NCI-H2227 (cell line): ENCODE measurements around the gene KCTD1.

Experiments used
- DNase-seq: peaks from one replicate; lab custom pipeline; 2025; ENCODE audit not compliant: unreplicated experiment; lab: John Stamatoyannopoulos, UW

KCTD1 gene

DNA sequence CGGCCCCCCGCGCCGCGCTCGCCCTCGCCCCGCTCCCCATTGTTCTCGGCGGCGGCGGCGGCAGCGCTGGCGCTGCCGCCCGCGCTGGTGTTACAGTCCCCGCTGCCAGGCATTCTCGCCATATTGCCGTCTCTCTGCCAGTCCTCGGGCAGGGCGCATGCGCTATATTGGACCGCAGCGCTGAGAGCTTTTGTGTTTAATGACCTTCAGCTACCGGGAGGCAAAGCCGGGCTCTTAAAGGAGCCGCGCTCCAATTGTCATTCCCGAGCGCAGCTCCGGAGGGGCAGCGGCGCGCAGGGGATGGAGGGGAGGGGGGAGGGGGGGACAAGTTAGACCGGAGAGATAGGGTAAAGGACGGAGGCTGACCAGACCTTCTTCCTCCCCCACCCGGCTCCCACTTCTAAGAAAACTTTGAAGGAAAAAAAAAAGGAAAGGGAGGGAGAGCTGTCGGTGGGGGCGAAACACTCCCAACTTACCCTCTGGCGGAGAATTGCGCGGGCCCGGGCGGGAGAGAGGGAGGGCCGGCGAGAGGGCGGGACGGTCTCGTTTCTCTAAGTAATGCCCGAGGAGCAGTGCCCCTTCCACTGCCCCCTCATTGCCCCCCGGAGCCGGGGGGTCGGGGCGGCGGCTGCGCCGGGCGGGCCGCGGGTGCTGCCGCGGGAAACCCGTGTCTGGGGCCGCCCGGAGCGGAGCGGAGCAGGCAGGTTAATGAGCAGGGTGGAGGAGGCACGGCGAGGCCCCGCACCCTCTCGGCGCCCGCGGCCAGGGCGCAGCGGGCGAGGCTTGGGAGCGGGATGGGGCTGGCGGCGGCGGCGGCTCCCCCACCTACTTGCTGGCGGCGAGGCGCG lies at the start of gene KCTD1:
TSS of gene KCTD1 (minus strand) at position 139 of the 848 bp plus-strand sequence. CDS start at position 122, 17 bp downstream.
- DNase-seq, result peak; percentile 91

DNA sequence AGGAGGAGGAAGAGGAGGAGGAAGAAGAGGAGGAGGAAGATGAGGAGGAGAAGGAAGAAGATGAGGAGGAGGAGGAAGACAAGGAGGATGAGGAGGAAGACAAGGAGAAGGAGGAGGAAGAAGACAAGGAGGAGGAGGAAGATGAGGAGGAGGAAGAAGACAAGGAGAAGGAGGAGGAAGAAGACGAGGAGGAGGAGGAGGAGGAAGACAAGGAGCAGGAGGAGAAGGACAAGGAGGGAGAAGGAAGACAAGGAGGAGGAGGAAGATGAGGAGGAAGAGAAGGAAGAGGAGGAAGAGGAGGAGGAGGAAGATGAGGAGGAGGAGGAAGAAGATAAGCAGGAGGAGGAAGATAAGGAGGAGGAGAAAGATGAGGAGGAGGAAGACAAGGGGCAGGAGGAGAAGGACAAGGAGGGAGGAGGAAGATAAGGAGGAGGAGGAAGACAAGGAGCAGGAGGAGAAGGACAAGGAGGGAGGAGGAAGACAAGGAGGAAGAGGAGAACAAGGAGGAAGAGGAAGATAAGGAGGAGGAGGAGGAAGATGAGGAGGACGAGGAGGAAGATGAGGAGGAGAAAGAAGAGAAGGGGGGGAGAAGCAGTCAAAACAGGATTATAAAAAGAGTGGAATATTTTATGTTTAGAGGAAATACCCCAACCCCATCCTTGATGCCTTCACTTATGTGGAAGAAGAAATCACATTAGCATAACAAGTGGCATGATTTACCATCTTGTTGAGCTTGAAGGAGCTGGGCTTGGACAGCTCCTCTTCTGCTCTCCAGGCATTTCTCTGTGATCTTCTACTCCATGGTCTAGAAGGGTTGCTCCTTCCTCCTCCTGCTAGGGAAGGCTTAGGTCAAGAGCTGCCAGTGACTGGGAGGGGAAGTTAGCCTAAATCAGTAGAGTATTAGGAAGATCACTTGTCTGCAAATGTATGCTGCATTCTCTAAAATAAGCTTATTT lies 45.3 kb upstream of the KCTD1 start:
- no peak for DNase-seq

DNA sequence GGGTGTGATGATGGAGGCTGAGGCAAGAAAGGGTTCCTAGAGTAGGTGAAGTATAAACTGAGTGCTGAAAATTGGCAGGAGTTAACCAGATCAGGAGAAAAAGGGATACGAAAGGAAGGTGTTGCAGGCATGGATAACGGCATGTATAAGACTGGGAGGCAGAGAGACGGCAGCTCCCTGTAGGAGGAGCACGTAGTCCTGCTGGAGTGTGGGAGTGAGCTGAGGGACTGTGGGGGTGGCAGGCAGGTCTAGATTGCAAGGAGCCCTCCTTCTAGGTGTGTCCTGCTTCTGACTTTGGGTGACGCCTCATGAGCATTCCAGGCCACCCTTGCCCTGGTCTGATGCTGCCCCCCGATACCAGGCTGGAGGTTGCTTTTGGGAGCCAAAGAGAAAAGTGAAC lies 36.4 kb upstream of the KCTD1 start:
- no peak for DNase-seq

GRCh38 chr18:26579941-26580618 lies 31.7 kb upstream of the KCTD1 start:
- no peak for DNase-seq

- DNase-seq, result no peak
Measured at GRCh38 chr18:26575865-26576217, 27.5 kb upstream of the KCTD1 start.

DNA sequence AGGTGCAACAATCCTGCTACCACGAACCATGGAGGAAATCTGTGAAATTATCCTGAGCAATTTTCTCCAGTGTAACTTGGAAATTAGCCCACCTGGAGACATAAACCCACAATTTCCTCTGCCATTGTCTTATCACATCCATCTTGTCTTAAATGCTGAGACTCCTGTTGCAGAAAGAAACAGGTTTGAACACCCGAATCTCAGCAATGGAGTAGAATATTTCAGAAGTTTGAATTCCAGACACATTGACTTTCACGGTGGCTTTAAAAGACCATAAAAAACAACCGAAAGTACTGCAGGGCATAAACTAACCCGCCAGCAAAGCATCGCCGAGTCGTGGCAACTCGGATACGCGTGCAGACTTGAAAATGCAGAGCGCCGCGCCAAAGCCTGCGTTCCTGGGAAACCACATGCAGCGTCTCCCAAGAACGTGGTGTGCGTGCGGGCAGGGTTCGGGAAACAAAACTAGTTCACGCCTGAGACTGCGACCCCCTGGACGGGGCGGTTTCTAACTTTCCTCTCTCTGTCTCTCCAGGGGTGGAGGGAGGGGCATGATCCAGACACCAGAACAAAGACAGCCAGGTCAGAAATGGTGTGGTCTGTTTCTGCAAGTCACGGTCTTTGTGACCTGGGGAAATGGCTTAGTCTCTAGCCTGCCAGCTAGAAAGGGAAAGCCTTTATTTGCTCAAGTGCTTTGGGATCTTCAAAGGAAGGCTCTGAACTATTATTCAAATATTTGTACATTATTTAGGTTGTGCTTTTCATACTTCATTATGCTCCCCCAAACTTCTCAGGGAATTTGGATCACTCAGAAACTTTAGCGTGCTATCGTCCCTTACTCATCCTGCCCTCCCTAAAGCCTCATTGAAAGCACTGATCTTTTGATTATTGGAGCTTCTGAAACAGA lies 26.9 kb upstream of the KCTD1 start:
- DNase-seq, result peak; percentile 22

- no peak for DNase-seq
Measured at GRCh38 chr18:26568926-26569665, 20.7 kb upstream of the KCTD1 start.

GRCh38 chr18:26568513-26568912 lies 20.2 kb upstream of the KCTD1 start:
- DNase-seq, result no peak

DNA sequence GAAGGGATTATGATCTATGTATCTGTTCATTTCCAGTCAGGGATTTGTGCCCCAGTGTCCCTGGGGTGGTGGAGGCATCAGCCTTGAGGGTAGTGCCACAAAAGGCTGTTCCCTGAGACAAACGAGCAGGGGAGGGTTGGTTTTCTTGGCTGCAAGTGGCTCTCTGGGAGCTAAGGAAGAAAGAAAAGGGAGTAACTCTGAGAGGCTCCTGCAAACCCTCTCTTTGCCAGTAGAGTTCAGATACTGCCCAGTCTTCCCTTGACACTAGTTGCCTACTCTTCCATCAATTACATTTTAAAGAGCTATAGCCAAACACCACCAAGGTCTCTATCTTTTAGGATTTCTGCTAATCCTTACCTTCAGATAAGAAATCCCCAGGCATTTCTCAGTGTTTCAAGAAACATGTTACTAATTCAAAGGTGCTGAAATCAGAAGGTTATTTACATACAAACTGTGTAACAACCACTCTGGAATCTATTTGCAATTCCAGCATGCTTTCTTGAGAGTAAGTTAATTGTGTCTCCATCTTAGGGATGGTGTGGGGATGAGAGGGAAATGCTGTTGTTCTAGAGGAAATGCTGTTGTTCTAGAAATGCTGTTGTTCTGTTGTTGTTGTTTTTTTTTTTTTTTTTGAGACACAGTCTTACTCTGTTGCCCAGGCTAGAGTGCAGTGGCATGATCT lies 18.7 kb upstream of the KCTD1 start:
- DNase-seq, result no peak

DNA sequence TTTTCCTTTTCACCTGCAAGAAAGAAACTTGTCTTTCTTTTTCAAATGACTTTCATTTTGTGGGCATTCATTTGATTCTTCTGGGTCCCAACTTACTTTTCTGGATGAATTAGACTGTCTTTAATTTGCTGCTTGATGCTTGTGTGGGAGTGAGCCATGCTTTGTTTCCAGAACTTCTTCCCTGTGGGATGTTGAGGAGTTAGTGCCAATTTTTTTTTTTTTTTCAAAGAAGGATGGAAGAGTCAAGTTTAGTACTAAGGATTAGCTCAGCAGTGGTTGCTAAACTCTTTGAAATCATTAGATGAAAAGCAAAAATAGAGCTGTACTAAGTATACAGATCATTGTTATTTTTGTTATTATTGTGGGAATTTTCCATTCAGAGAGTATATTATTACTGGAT lies 17.2 kb upstream of the KCTD1 start:
- no peak for DNase-seq

DNA sequence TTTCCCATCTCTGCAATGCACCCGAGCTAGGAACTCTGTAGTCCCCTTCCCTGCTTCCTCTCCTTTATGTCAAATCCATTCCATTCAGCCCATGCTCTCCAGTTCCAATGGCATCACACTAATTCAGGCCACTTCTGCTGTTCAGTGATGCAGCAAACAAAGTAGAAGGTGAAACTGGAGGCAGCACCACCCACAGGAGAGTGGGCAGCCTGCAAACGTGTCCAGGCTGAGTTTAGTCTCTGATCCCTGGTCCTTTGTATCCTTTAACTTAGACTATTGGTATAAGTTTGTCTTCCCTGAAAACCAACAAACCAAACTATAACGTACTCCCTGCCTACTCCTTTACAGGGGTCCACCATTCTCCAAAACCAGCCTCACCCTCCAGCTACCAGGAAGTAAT lies 14.7 kb upstream of the KCTD1 start:
- no peak for DNase-seq

GRCh38 chr18:26562568-26562967 lies 14.2 kb upstream of the KCTD1 start:
- DNase-seq, result no peak

DNA sequence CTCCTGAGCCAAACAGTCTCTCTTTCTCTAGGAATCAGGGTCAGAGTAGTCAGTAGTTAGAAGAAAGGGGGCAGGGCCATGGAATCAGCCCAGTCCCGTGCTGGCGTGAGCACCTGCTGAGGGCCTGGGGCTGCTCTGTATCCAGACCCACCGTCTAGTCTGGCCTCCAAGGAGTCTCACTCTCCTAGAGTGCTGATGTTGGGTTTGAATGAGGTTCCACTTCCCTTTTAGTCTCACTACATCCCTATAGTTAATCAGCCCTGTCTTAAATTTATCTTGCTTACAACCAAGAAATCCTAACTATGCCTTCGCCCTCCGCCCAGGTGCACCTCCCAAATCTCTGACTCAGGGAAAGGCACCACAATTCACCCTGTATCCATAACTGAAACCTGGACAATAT lies 13.4 kb upstream of the KCTD1 start:
- DNase-seq, result no peak

- DNase-seq, result no peak
Measured at GRCh38 chr18:26556573-26556972, 8.2 kb upstream of the KCTD1 start.

DNA sequence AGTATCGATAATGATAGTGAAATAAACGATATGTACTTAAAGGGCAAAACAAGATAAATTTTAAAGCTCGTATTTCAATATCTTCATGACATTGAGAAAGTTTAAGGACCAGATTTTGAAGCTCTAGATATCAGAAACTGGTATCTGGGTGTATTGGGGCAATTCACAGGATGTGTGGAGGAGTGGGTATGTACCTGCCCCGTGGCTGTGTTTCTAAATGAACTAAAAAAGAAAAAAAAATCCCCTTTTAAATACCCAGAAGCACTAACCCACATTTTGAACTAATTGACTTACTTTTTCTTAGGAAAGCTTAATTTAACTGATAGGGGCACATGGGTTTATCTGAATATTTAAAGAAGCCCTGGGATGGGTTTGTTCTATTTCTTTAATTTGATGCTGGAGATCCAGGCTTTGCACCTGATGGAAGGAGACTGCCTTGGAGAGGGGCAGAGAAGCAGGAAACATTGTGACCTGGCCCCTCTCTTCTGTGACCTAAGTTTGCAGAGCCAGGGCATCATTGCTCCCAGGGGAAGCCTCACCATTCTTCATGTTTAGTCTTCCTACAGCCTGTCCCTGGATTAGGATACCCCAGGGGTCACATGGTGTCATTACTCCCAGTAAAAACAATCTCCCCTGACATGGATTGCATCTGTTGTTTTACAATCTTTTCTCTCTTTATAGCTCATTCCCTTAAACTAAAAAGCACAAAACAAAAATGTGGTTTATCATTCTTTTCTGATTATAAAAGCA lies 7.6 kb upstream of the KCTD1 start:
- DNase-seq, result no peak

DNA sequence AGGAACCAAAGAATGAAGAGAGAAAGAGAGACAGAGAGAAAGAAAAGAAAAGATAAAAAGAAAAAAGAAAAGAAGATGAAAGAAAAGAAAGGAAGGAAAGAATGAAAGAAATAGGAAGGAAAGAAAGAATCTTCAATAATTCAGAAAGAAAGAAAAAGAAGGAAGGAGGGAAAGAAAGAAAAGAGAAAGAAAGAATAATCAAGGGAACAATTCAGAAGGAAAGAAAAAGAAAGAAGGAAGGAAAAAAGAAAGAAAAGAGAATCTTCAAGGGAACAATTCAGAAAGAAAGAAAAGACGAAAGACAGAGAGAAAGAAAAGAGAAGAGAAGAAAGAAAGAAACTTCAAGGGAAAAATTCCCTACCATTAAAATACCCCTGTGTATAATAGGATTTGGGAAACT lies 5.6 kb upstream of the KCTD1 start:
- no peak for DNase-seq

DNA sequence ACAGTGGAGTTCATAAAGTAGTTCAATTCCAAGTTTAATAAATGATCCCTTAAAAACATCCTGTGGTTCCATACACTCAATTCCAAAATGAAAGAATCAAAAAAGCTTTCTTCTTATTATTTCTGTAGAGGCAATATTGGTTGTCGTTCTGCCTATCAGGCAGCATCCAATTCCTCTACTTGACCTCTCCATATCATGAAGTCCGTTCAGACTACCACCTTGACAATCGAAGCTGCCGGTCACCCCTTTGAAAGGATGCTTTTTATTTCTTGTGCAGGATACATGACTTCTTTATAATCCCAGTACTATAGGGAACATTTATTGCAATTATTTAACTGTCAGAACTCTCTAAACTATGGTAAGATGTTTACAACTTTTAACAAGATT lies 3.3 kb upstream of the KCTD1 start:
- DNase-seq, result no peak

DNA sequence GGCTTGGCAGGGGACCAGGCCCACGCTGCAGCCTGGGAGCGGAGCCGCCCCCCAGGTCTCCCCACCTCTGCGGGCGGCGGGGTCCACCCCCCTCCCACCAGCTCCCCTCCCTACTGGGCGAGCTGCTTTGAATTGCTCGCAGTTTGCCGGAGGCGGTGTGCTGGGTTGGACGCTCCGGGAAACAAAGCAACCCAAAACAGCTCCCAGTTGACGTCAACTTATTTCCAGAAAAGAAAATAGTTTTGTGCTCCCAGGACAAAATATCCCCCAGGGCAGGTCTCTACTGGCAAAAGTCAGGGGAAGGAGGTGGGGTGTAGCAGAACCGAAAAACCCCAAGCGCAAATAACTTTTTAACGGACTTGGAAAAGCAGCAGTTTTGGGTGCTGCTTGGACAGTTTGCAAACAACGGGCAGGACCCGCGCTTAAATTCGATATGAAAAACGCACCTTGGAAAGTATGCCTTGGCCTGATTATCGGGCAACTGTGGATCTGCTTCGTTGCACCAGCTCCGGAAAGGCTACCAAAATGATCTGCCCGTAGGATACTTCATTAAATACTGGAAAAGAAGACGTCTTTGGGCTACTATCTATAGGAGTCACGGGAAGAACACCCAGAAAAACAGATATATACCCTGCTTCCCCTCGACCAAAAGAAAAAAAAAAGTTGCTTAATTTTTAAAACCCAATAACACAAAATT lies 2.8 kb upstream of the KCTD1 start:
- no peak for DNase-seq
